Activated T-helper 17 cell treated with anti-CD3 and anti-CD28 coated beads, Interleukin-2, amount 50 U/mL, for 72 hours (primary cell): ENCODE data around the gene MVB12B. TPM values are rescaled to one million over a fixed set of nuclear protein-coding genes. Genes with fewer than 3 reads are reported as not detected.
A peak's percentile ranks its signal among the peaks of the same experiment; 100 is the strongest.

Experiments used
- ATAC-seq: fragments of 150-1000 bp; cut with Tn5 transposase; replicated peaks from 2 replicates; pipeline ENCODE4 v1.10.0; 2021; ENCODE audit warnings: mild to moderate bottlenecking, moderate library complexity
- H3K27ac Mint-ChIP-seq: one replicate; pipeline ENCODE4 v1.8.0; 2022; ENCODE audit warnings: mixed read lengths
- H3K27me3 Mint-ChIP-seq: one replicate; pipeline ENCODE4 v1.8.0; 2022; ENCODE audit warnings: mixed read lengths
- H3K36me3 Mint-ChIP-seq: one replicate; pipeline ENCODE4 v1.8.0; 2022; ENCODE audit warnings: low read depth, mild to moderate bottlenecking, mixed read lengths
- H3K4me1 Mint-ChIP-seq: one replicate; pipeline ENCODE4 v1.8.0; 2022; ENCODE audit warnings: mixed read lengths
- H3K4me3 Mint-ChIP-seq: one replicate; pipeline ENCODE4 v1.8.0; 2022; ENCODE audit warnings: mild to moderate bottlenecking, mixed read lengths
- H3K9me3 Mint-ChIP-seq: one replicate; pipeline ENCODE4 v1.8.0; 2022; ENCODE audit warnings: mixed read lengths
- total RNA-seq, 2 donors: library from RNA; stranded (reverse); gene quantifications; one replicate each; pipeline ENCODE4 v1.2.3, GENCODE V29; 2022

Gene MVB12B
- total RNA-seq, 2 donors from 2014 or later = 3.9 TPM

DNA sequence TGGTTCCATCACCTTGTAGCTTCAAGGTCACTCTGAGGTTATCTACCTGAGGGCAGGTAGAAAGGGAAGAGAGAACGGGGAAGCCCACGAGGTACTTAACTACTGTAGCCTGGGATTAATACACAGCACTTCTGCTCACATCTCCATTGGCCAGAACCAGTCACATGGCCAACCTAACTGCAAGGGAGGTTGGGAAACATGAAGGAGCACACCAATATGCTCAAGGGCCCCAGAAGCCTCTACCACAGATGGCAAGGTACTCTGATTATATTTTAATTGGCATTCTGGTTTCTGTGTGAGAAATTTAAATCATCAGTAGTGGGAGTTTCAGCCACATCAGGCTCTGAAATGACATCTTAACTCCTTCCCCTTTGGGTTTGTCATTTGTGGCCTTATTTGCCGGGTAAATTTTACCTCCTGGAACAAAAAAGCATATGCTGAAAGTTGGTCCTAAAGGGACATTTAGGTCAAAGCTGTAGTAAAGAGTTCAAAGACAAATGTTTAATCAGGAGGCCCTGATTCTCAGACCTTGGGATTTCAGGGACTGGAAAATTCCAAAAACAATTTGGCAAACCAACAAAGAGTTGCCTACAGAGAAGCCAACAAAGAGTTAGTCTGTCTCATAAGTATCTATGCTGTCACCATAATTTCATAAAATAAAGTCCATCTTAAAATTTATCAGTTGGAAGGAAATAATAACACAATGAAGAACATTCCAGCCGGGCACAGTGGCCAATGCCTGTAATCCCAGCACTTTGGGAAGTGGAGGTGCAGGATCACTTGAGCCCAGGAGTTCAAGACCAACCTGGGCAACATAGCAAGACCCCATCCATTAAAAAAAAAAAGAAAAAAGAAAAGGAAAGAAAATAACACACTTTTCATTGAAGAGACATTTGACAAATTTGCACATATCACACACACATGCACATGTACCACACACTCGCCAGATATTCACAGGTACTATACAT, 13.8 kb upstream of the MVB12B start:
- Mint-ChIP-seq H3K9me3 (no peaks in the 10 kb centered on the region), H3K27ac (no peak overlapping the region), H3K36me3 (no peaks in the 10 kb centered on the region), H3K4me1 (no peaks in the 10 kb centered on the region), H3K4me3 (no peak overlapping the region), H3K27me3 (no peaks in the 10 kb centered on the region)
- ATAC-seq = peak; percentile 24

DNA sequence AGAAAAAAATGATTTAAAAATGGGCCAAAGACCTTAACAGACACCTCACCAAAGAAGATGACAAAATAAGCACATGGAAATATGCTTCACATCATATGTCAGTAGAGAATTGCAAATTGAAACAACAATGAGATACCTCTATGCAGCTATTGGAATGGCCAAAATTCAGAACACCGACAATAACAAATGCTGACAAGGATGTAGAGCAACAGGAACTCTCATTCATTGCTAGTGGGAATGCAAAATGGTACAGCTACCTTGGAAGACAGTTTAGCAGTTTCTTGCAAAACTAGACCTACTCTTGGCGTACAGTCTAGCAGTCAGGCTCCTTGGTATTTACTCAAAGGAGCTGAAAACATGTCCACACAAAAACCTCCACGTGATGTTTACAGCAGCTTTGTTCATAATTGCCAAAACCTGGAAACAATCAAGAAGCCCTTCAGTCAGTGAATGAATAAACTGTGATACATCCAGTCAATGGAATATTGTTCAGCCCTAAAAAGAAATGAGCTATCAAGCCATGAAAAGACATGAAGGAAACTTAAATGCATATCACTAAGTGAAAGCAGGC, 10.5 kb upstream of the MVB12B start:
- no peaks in the 10 kb centered on the region for H3K36me3 Mint-ChIP-seq
- no peak overlapping the region for H3K4me3 Mint-ChIP-seq
- H3K27me3 Mint-ChIP-seq = no peaks in the 10 kb centered on the region
- ATAC-seq = no peak
- H3K27ac Mint-ChIP-seq = no peak overlapping the region
- H3K4me1 Mint-ChIP-seq = no peaks in the 10 kb centered on the region
- H3K9me3 Mint-ChIP-seq = no peaks in the 10 kb centered on the region

DNA sequence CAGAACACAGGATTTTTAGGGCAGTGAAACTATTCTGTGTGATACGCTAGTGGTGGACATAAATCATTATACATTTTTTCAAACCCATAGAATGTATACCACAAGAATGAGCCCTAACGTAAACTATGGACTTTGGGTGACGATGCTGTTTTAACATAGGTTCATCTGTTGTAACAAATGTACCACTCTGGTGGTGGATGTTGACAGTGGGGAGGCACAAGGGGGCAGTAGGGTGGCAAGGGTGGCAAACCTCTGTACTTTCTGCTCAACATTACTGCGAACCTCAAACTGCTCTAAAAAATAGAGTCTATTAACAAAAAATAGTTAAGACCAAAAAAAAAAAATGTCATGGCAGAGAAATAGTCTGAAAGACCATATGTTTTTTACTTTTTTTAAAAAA, 9.1 kb upstream of the MVB12B start:
- no peak overlapping the region for H3K4me3 Mint-ChIP-seq
- no peaks in the 10 kb centered on the region for H3K36me3 Mint-ChIP-seq
- no peaks in the 10 kb centered on the region for H3K4me1 Mint-ChIP-seq
- H3K9me3 Mint-ChIP-seq = no peaks in the 10 kb centered on the region
- ATAC-seq = no peak
- no peak overlapping the region for H3K27ac Mint-ChIP-seq
- no peaks in the 10 kb centered on the region for H3K27me3 Mint-ChIP-seq

DNA sequence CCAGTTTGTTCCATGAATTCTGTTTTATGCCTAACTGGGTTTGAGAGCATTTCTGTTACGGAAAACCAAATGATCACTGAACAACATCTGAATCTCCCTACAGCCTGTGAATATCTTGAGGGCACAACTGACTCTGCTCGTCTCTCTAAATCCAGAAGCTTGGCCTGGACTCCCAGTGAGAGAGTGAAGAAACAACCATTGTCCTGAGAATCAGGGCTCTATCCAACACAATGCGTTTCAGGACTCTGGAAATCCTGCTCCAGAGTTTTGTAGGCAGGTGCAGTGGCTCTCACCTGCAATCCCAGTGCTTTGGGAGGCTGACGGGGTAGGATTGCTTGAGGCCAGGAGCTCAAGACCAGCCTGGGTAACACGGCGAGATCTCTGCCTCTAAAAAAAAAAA, 7.8 kb upstream of the MVB12B start:
- no peak for ATAC-seq
- H3K4me3 Mint-ChIP-seq = no peak overlapping the region
- no peaks in the 10 kb centered on the region for H3K36me3 Mint-ChIP-seq
- no peaks in the 10 kb centered on the region for H3K4me1 Mint-ChIP-seq
- no peaks in the 10 kb centered on the region for H3K27me3 Mint-ChIP-seq
- H3K9me3 Mint-ChIP-seq = no peaks in the 10 kb centered on the region
- no peak overlapping the region for H3K27ac Mint-ChIP-seq

DNA sequence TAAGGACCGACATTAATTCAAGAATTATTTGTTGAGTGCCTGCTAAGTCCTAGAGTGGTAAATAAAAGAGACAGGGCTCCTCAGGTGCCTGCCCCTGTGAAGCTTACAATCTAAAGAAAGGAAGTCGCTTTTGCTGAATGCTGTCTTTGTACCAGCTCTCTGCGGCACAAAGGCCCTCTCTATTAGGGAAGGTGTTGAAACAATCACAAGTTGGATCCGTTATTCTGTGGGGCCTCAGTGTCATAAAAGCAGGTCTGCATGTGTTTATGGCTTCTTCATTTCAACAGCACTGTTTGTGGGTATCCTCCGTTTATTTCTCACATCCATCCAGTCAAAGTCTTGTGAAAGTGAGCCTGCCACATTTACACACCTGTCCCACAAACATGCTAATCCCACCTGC, 7.0 kb upstream of the MVB12B start:
- Mint-ChIP-seq H3K36me3 (no peaks in the 10 kb centered on the region), H3K27ac (no peak overlapping the region), H3K4me3 (no peak overlapping the region), H3K9me3 (no peaks in the 10 kb centered on the region), H3K4me1 (no peaks in the 10 kb centered on the region), H3K27me3 (no peaks in the 10 kb centered on the region)
- no peak for ATAC-seq

DNA sequence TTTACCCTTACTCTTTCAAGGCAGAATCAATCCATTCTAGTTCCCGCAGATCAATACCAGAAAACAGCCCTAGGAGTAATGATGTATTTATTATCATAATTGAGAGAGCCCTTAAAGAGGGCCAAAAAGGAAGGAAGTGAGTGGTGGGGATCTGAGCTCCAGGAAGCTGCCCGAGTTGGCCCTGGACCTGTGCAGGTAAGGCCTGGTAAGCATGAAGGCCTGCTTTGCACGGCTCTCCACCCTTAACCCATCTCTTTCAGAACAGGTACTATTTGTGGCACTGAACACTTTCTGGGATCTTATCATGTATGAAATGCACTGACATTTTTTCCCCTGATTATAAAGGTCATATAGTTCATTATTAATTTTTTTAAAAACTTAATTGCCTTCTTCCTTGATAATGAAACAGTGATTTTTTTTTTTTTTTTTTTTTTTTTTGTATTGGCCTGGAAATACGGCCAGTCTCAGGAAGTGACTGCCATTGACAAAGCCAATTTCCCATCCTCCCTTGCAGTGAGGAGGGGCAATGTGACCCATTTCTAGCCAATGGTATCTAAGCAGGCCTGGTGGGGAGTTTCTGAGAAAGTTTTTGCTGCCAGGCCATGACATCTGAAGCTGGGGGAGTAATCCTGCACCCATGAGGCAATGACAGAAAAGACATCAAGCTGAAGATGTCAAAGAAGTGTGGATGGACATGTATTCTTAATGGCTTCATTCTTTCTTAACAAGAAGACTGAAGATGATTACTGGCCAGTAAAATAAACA, 6.3 kb upstream of the MVB12B start:
- Mint-ChIP-seq H3K4me3 (no peak overlapping the region), H3K9me3 (no peaks in the 10 kb centered on the region), H3K27ac (no peak overlapping the region), H3K4me1 (no peaks in the 10 kb centered on the region), H3K36me3 (no peaks in the 10 kb centered on the region), H3K27me3 (no peaks in the 10 kb centered on the region)
- ATAC-seq = peak; percentile 78

DNA sequence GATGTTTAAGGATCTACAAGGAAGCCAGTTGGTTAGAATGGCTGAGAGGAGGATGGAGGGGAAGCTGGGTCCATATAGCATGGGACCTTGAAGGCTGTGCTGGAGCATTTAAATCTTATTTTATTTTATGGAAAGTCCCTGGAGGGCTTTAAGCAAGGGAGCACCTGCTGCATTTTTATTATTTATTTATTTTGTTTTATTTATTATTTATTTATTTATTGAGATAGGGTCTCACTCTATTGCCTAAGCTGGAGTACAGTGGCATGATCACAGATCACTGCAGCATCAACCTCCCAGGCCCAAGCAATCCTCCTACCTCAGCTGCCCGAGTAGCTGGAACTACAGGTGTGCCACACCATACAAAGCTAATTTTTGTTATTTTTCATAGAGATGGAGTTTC, 4.9 kb upstream of the MVB12B start:
- no peaks in the 10 kb centered on the region for H3K9me3 Mint-ChIP-seq
- H3K36me3 Mint-ChIP-seq = no peaks in the 10 kb centered on the region
- no peak for ATAC-seq
- no peaks in the 10 kb centered on the region for H3K4me1 Mint-ChIP-seq
- H3K27ac Mint-ChIP-seq = no peak overlapping the region
- H3K27me3 Mint-ChIP-seq = no peaks in the 10 kb centered on the region
- no peak overlapping the region for H3K4me3 Mint-ChIP-seq

DNA sequence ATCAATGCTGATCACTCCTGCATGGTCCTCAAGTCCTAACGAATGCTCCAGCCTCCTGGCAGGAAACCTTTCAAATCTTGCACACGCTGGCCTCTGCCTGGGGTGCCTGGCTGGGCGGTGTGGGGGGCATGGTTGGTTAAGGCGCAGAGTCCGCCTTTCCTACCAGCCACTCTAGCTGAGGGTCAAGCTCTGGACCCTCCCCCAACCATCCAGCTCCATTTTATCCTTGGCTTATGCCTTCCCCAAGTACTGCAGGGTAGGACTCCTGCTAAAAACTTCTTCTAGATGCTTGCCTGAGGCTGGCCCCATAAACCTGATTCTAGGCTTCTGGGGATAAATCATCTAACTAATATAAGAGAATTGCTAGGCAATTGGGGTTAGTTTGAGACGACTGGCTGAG, 808 bp upstream of the MVB12B start:
- H3K4me3 Mint-ChIP-seq = peak overlapping the region; percentile 73
- no peaks in the 10 kb centered on the region for H3K36me3 Mint-ChIP-seq
- no peaks in the 10 kb centered on the region for H3K9me3 Mint-ChIP-seq
- H3K27me3 Mint-ChIP-seq = no peaks in the 10 kb centered on the region
- ATAC-seq = no peak
- H3K27ac Mint-ChIP-seq = peak overlapping the region; percentile 72
- H3K4me1 Mint-ChIP-seq = peaks cover 5% of the 10 kb centered on the region

DNA sequence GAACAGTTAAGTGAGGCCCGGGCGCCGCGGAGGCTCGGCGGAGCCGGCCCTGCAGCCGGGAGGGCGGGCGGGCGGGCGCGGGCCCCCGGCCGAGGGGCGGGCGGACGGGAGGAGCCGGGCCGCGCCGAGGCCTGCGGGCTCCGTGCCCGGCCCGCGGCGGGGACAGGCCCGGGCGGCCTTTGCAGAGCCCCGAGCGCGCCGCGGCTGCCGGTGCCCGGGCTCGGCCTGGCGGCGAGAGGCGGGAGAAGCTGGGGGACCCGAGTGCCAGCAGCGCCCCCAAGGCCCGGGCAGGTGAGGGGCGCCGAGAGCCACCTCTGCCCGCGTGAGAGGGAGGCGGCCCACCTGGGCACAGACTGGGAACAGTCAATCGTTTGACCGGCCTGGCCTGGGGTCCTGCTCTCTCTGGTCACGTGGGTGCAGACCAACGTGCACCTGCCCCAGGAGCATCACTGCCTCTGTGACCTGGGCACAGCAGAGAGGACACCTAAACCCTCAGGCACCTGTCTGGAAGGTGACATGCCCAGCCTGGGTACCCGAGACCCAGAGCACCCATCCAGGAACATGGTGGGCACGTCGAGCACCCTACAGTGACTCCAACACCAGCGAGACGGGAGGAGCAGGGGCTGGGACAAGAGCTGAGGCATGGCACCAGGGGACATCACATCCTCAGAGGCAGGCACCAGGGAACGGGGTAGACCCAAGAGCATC, 531 bp downstream of the MVB12B start:
- no peaks in the 10 kb centered on the region for H3K9me3 Mint-ChIP-seq
- H3K27ac Mint-ChIP-seq = peak overlapping the region; percentile 59
- H3K36me3 Mint-ChIP-seq = no peaks in the 10 kb centered on the region
- peak overlapping the region; percentile 69 for H3K4me3 Mint-ChIP-seq
- peak; percentile 56 for ATAC-seq
- no peaks in the 10 kb centered on the region for H3K27me3 Mint-ChIP-seq
- H3K4me1 Mint-ChIP-seq = peaks cover 6% of the 10 kb centered on the region

DNA sequence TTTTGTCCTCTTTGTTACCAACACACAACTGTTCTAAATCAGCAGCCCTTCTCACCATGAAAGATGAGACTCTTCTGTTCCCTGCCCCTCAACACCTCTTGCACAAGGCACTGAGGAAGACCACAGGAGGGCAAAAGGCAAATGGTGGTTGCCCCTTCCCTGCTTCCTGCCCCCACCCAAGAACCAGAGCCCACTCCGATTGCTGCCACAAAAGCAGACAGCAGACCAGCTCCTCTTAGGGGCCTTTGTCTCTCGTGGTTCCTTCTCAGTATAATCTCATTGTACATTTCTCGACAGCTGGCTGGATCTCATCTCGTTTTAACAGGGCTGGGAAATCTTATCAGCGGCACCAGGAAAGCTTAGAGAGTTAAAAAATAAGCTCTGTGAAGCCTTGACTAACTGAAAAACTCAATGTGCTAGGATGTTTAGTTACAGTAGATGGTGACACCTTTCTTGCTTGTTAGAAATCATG, 1.1 kb downstream of the MVB12B start:
- Mint-ChIP-seq H3K9me3 (no peaks in the 10 kb centered on the region), H3K4me1 (peaks cover 6% of the 10 kb centered on the region), H3K27ac (peak overlapping the region; percentile 59), H3K36me3 (no peaks in the 10 kb centered on the region), H3K27me3 (no peaks in the 10 kb centered on the region), H3K4me3 (peak overlapping the region; percentile 69)
- no peak for ATAC-seq

DNA sequence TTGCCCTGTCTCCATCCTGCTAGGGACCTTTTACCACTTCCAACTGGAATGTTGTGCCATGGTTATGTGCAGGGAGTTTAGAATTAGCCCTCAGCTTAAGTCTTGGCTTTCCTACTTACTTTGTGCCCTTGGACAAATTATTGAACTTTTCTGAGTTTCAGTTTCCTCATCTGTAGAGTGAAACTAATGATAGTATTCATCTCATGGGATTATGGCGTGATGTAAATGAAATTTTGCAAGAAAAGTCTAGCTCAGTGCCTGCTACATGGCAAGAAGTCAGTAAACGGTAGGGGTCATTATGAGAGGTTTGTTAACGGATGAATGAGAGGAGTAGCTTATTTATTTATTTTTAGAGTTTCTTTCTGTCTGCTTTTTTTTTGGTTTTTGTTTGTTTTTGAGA, 1.8 kb downstream of the MVB12B start:
- Mint-ChIP-seq H3K9me3 (no peaks in the 10 kb centered on the region), H3K36me3 (no peaks in the 10 kb centered on the region), H3K4me1 (peaks cover 6% of the 10 kb centered on the region), H3K27me3 (no peaks in the 10 kb centered on the region), H3K4me3 (peak overlapping the region; percentile 69), H3K27ac (no peak overlapping the region)
- no peak for ATAC-seq

DNA sequence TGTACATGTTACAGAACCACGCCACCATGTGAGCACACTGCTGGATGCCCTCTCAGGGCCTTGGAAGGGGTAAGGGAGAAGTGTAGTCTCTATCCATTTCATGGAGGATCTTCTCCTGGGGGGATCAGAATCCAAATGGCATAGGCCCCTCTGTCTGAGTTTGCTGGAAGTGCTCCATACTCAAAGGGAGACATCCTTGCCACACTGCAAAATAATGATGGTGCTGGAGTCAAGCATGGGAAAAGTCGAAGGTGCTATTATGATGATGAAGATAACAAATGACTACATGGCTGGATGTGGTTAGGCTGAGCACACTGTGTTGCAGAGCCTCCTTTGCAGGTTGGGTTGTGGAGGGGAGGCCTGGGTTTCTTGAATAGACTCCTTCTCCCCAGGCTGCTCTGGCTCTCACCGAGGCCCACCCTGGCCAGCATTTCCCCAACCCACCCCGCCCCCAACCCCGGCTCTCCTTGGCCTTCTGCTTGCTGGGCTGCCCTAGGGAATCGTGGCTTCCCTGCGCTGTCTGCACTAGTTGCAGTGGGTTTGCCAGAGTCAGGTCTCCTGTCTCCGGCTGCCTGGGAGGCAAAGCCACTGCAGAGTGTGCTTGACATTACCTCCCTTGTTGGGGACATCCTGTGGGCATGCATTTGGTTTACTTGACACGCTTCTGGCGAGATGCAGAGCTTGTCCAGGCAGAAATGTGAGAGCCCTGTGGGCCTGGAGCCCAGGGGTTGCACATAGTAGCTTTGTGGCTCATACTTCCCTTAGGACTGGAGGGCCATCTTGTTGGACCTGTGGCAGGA, 3.0 kb downstream of the MVB12B start:
- peak; percentile 56 for ATAC-seq
- peaks cover 6% of the 10 kb centered on the region for H3K4me1 Mint-ChIP-seq
- H3K27me3 Mint-ChIP-seq = no peaks in the 10 kb centered on the region
- no peaks in the 10 kb centered on the region for H3K9me3 Mint-ChIP-seq
- no peak overlapping the region for H3K27ac Mint-ChIP-seq
- no peaks in the 10 kb centered on the region for H3K36me3 Mint-ChIP-seq
- H3K4me3 Mint-ChIP-seq = no peak overlapping the region

DNA sequence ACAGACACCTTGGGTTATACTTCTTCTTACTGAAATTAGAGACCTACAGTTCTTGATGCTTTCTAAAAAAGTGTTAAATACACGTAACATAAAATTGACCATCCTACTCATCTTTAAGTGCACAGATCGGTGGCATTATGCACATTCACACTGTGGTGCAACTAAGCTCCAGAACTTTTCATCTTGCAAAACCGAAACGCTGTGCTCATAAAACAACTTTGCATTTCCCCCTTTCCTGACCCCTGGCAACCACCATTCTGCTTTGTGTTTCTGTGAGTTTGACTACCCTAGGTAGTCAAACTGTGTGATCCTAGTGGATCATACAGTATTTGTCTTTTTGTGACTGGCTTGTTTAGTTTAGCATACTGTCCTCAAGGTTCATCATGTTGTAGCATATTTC, 3.9 kb downstream of the MVB12B start:
- Mint-ChIP-seq H3K36me3 (no peaks in the 10 kb centered on the region), H3K27me3 (no peaks in the 10 kb centered on the region), H3K4me1 (peaks cover 6% of the 10 kb centered on the region), H3K9me3 (no peaks in the 10 kb centered on the region), H3K4me3 (no peak overlapping the region), H3K27ac (no peak overlapping the region)
- ATAC-seq = no peak
